Glutamatergic neuron (in vitro differentiated cells): ENCODE measurements around the gene FADS6. TPM values are rescaled to one million over a fixed set of nuclear protein-coding genes. Genes with fewer than 3 reads are reported as not detected.

ENCODE experiments used
- DNase-seq: peaks from one replicate; pipeline ENCODE4 v3.0.0; 2022
- H3K27ac Mint-ChIP-seq: one replicate; pipeline ENCODE4 v1.8.0; 2020; ENCODE audit warnings: mild to moderate bottlenecking, mixed read lengths, inconsistent platforms; ENCODE audit not compliant: unreplicated experiment
- H3K27me3 Mint-ChIP-seq: one replicate; pipeline ENCODE4 v1.8.0; 2020; ENCODE audit warnings: mild to moderate bottlenecking, moderate library complexity, mixed read lengths, inconsistent platforms; ENCODE audit not compliant: unreplicated experiment
- H3K36me3 Mint-ChIP-seq: one replicate; pipeline ENCODE4 v1.8.0; 2020; ENCODE audit warnings: mild to moderate bottlenecking, mixed read lengths, inconsistent platforms; ENCODE audit not compliant: unreplicated experiment
- H3K4me1 Mint-ChIP-seq: one replicate; pipeline ENCODE4 v1.8.0; 2020; ENCODE audit warnings: mild to moderate bottlenecking, low read depth, mixed read lengths, inconsistent platforms; ENCODE audit not compliant: unreplicated experiment
- H3K4me3 Mint-ChIP-seq: one replicate; pipeline ENCODE4 v1.8.0; 2020; ENCODE audit warnings: mild to moderate bottlenecking, mixed read lengths, inconsistent platforms; ENCODE audit not compliant: unreplicated experiment
- H3K9me3 Mint-ChIP-seq: one replicate; pipeline ENCODE4 v1.8.0; 2020; ENCODE audit warnings: mild to moderate bottlenecking, moderate library complexity, mixed read lengths, inconsistent platforms; ENCODE audit not compliant: unreplicated experiment
- CTCF ChIP-seq: fragments of 200-600 bp; sonication (generic); IDR thresholded peaks from one replicate; pipeline ENCODE4 v1.5.0; 2021; ENCODE audit not compliant: partially characterized antibody, unreplicated experiment
- total RNA-seq: library from RNA; stranded (reverse); fragmentation: NEBNext Ultra II Directional; extraction: Animal tissue kit (Norgen Biotek cat#: 25700); gene quantifications from one replicate; pipeline ENCODE4 v1.2.1, GENCODE V29; 2021; ENCODE audit not compliant: unreplicated experiment

The FADS6 gene
- total RNA-seq, 1 donor from 2014 or later, result not detected

DNA sequence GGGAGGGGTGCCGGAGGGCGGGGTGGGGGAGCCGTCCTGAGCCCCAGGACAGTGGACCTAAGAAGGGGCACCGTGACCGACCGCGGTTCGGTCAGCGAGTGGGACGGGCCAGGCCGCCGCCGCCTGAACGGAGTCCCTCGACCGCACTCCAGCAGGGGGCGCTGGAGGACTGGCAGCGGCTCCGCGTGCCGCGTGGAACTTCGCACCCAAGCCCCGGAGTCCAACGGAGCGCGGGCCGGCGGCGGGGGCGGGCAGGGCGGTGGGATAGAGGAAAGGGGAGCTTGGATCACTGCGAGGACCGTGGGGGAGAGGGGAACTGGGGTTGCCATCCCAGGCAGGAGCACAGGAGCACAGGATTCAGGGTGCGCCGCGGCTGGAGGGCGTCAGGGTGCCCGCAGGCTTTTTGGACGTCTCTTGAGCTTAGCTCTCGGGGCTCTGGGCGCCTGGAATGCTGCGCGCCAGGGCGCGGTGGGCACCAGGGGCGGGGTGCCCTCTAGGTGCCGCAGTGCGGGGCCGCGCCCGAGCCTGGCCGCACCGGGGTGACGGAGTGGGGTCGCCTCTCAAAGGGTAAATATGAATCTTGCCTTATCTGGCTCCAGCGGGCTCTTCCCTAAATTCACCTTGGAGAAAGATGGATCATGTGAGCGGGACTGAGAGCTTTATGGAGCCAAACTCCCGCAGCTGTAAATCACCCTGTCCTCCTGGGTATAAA, 30.3 kb upstream of the FADS6 start:
- Mint-ChIP-seq H3K27ac (no peak overlapping the region), H3K27me3 (peaks cover 24% of the 10 kb centered on the region), H3K9me3 (peaks cover 1% of the 10 kb centered on the region), H3K4me3 (no peak overlapping the region), H3K4me1 (peaks cover 2% of the 10 kb centered on the region), H3K36me3 (peaks cover 5% of the 10 kb centered on the region)
- peak; percentile 99 for TF ChIP-seq CTCF
- peak; percentile 84 for DNase-seq

GRCh38 chr17:74922694-74923537, 29.5 kb upstream of the FADS6 start, which contains the start of gene USH1G:
USH1G (minus strand) TSS chr17:74923255; CDS start chr17:74923073, 182 bp downstream.
- TF ChIP-seq CTCF, result no peak
- H3K4me1 Mint-ChIP-seq, result peaks cover 2% of the 10 kb centered on the region
- no peak within 1 kb of the TSS for H3K27ac Mint-ChIP-seq
- H3K4me3 Mint-ChIP-seq, result no peak within 1 kb of the TSS
- DNase-seq, result no peak
- H3K9me3 Mint-ChIP-seq, result no peaks in the 10 kb centered on the region
- H3K36me3 Mint-ChIP-seq, result no peaks in the 10 kb centered on the region
- H3K27me3 Mint-ChIP-seq, result peaks cover 21% of the 10 kb centered on the region

DNA sequence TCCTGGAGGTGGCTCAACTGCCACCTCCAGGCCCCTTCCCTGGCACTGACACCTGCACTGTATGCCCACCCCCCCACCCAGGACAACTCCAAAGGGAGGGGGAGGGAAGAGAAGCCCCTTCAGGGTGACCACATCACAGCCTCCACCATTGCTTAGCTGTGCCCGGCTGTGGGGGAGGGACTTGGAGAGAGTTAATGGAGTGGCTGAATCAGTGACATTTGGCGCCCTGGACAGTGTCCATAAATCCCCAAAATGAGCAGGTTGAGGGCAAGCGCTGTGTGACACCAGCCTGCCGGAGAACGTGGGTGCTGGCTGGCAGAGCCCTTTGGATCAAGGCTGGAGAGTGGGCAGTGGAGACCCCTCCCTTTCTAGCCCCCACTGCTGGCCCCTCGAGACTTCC, 28.7 kb upstream of the FADS6 start:
- no peak overlapping the region for H3K27ac Mint-ChIP-seq
- H3K36me3 Mint-ChIP-seq, result no peaks in the 10 kb centered on the region
- no peak overlapping the region for H3K4me3 Mint-ChIP-seq
- no peak for TF ChIP-seq CTCF
- peaks cover 2% of the 10 kb centered on the region for H3K4me1 Mint-ChIP-seq
- peaks cover 21% of the 10 kb centered on the region for H3K27me3 Mint-ChIP-seq
- peaks cover 1% of the 10 kb centered on the region for H3K9me3 Mint-ChIP-seq
- DNase-seq, result no peak

- DNase-seq, result no peak
- Mint-ChIP-seq H3K4me3 (no peak overlapping the region), H3K36me3 (no peaks in the 10 kb centered on the region), H3K27ac (no peak overlapping the region), H3K9me3 (peaks cover 1% of the 10 kb centered on the region), H3K27me3 (peaks cover 21% of the 10 kb centered on the region), H3K4me1 (peaks cover 2% of the 10 kb centered on the region)
- no peak for TF ChIP-seq CTCF
These were observed 28.3 kb upstream of the FADS6 start for GRCh38 chr17:74921769-74922168.
